GM12801 (cell line): ENCODE results near the gene PTPRO.

ENCODE experiments used
- CTCF ChIP-seq: IDR thresholded peaks from one replicate; pipeline ENCODE4 v1.5.1; 2011; ENCODE audit warnings: control low read depth; ENCODE audit not compliant: insufficient read length; ENCODE audit errors: extremely low read depth

The PTPRO gene

GRCh38 chr12:15541996-15542631 lies 219.8 kb downstream of the PTPRO start:
- TF ChIP-seq CTCF: no peak

GRCh38 chr12:15543347-15543746 lies 221.0 kb downstream of the PTPRO start:
- TF ChIP-seq CTCF: no peak

GRCh38 chr12:15544589-15544988 lies 222.3 kb downstream of the PTPRO start:
- no peak for TF ChIP-seq CTCF

- TF ChIP-seq CTCF: no peak
Measured at GRCh38 chr12:15545334-15545733, 223.0 kb downstream of the PTPRO start.

GRCh38 chr12:15546102-15546701 lies 223.9 kb downstream of the PTPRO start:
- TF ChIP-seq CTCF: no peak

- no peak for TF ChIP-seq CTCF
Measured at GRCh38 chr12:15547063-15547462, 224.8 kb downstream of the PTPRO start.

GRCh38 chr12:15547691-15548090 lies 225.4 kb downstream of the PTPRO start:
- no peak for TF ChIP-seq CTCF
